Neuron (in vitro differentiated cells): Measurements from ENCODE around the gene IDH2.
"Not testable (repeated sequence)": the region's sequence is repeated elsewhere in the genome, so short reads cannot be mapped to it uniquely, and the experiment has no call there.

ENCODE experiments used
- H2AFZ ChIP-seq: one replicate; pipeline ENCODE4 v1.6.1; 2013; ENCODE audit warnings: low read depth, mild to moderate bottlenecking, inconsistent platforms, low read length, moderate library complexity
- H3K27me3 ChIP-seq: one replicate; pipeline ENCODE4 v1.6.1; 2013; ENCODE audit warnings: low read length; ENCODE audit not compliant: insufficient read depth
- H3K36me3 ChIP-seq: one replicate; pipeline ENCODE4 v1.6.1; 2013; ENCODE audit warnings: low read length; ENCODE audit not compliant: insufficient read depth
- H3K4me1 ChIP-seq: one replicate; pipeline ENCODE4 v1.6.1; 2013; ENCODE audit warnings: low read length; ENCODE audit not compliant: insufficient read depth
- H3K4me3 ChIP-seq: 2 replicates; pipeline ENCODE4 v1.5.1; 2013; ENCODE audit warnings: mild to moderate bottlenecking, low read length, moderate library complexity
- H3K9me3 ChIP-seq: one replicate; pipeline ENCODE4 v1.6.1; 2013; ENCODE audit warnings: low read length

Gene IDH2

DNA sequence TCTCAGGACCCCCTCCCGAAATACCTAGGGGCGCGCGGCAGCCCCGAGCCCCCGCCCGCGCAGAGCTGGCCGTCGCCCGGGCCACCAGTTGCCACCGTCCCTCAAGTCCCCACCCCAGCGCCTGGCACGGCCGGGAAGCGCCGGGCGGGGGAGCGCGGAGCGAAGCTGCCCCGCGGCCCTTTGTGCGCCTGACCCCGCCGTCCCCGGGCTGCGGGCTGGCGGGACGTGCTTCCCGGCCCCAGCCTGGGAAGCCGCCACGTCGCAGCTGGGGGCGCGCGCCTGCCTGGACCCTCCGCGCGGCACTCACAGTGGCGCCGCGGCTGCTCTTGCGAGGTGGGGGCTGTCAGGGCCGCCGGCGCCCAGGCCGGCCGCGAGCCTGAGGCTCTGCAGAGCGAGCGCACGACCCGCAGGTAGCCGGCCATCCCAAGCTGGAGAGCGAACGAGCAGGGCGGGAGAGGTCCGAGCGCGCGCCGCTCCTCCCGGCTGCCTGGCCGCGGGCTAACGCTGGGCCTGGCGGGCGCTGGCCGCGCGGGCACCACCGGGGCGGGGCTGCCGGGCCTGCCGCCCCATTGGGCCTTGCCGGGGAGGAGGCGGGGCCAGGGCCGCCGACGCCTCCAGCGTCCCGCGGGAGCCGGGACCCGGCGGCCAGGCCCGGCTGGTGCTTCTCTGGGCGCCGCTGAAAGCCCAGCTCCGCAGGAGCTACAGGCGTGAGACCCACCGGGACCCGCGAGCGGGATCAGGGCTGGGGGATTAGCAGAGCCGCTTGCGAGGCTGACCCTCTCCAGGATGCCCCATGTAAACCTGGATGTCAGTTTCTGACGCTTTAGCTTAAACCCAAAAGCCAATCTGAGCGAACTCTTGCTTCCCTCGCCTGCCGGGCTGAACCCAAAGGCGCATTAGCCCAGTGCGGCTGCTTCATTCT lies at the start of gene IDH2:
IDH2 (minus strand) TSS at position 500 of the 922 bp plus-strand sequence; CDS start at position 422, 78 bp downstream.
- Histone ChIP-seq H3K9me3 (no peaks in the 10 kb centered on the region), H3K27me3 (no peaks in the 10 kb centered on the region), H3K4me1 (peaks cover 28% of the 10 kb centered on the region), H2AFZ (peak within 1 kb of the TSS; percentile 59), H3K4me3 (peak within 1 kb of the TSS; percentile 75), H3K36me3 (no peaks in the 10 kb centered on the region)

DNA sequence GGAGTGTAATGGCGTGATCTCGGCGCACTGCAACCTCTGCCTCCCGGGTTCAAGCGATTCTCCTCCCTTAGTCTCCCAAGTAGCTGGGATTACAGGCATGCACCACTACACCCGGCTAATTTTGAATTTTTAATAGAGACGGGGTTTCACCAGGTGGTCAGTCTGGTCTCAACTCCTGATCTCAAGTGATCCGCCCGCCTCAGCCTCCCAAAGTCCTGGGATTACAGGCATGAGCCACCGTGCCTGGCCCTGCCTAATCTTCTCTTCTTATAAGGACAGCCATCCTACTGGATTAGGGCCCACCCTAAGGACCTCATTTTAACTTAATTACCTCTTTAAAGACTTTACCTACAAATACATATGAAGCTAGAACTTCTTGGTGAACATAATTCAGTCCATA lies 48.3 kb upstream of the IDH2 start:
- not testable (repeated sequence) for H3K4me1 ChIP-seq, H3K27me3 ChIP-seq, H3K9me3 ChIP-seq, H2AFZ ChIP-seq, H3K36me3 ChIP-seq, H3K4me3 ChIP-seq

DNA sequence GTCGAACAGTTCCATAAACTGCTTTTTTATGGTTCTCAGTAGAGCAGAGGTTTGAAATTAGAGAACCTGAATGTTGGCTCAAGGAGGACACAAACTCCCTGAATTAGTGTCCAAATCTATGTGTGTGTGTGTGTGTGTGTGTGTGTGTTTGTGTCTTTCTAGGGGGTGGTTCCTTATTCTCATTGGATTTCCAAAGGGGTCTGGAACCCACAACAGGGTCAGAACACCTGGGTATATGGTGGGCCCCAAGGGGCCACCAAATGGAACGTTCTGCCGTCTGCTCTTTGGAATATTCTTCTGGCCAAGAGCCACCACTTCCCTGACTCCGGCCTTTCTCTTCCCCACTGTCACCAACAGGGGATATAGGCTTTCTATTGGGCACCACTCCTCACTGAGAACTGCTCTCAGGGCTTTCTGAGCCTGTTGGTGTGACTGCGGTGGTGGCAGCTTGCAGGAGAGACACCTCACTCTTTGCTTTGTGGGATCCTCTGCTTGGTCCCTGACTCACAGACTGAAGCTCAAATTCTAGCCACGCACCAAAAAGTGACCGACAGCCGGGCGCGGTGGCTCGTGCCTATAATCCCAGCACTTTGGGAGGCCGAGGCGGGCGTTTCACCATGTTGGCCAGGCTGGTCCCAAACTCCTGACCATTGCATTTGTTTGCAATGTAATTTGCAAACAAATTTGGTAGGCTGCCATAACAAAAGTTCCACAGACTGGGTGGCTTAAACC lies 47.5 kb upstream of the IDH2 start:
- no peak overlapping the region for H2AFZ ChIP-seq
- H3K4me3 ChIP-seq: no peak overlapping the region
- H3K9me3 ChIP-seq: no peaks in the 10 kb centered on the region
- H3K36me3 ChIP-seq: no peaks in the 10 kb centered on the region
- no peaks in the 10 kb centered on the region for H3K27me3 ChIP-seq
- H3K4me1 ChIP-seq: peaks cover 7% of the 10 kb centered on the region

DNA sequence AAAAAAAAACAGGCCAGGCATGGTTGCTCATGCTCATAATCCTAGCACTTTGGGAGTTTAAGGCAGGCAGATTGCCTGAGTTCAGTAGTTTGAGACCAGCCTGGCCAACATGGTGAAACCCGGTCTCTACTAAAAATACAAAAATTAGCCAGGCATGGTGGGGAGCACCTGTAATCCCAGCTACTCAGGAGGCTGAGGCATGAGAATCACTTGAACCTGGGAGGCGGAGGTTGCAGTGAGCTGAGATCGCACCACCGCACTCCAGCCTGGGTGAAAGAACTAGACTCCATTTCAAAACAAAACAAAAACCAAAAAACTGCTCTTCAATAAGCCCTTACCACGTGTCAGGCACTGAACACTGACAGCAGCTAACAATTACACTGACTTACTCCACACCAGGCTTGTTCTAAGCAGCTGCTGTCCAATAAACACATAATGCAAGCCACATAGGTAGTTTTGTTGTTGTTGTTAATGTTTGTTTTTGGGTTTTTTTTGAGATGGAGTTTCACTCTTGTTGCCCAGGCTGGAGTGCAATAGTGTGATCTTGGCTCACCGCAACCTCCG lies 44.0 kb upstream of the IDH2 start:
- H3K36me3 ChIP-seq, H3K27me3 ChIP-seq, H3K9me3 ChIP-seq, H2AFZ ChIP-seq, H3K4me3 ChIP-seq, H3K4me1 ChIP-seq: not testable (repeated sequence)

DNA sequence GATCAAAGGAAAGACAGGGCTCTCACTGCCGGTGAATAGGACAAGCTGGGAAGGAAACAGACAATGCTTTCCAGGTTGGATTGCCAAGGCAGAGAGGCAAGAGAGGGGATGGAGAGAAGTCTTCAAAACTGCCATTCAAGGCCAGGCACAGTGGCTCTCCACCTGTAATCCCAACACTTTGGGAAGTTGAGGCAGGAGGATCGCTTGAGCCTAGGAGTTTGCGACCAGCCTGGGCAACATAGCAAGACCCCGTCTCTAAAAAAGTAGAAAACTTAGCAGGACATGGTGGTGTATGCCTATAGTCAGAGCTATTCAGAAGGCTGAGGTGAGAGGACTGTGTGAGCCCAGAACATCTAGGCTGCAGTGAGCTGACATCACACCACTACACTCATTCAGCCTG lies 43.5 kb upstream of the IDH2 start:
- Histone ChIP-seq H3K27me3 (no peaks in the 10 kb centered on the region), H3K9me3 (no peaks in the 10 kb centered on the region), H3K36me3 (no peaks in the 10 kb centered on the region), H2AFZ (no peak overlapping the region), H3K4me3 (no peak overlapping the region), H3K4me1 (peaks cover 6% of the 10 kb centered on the region)

DNA sequence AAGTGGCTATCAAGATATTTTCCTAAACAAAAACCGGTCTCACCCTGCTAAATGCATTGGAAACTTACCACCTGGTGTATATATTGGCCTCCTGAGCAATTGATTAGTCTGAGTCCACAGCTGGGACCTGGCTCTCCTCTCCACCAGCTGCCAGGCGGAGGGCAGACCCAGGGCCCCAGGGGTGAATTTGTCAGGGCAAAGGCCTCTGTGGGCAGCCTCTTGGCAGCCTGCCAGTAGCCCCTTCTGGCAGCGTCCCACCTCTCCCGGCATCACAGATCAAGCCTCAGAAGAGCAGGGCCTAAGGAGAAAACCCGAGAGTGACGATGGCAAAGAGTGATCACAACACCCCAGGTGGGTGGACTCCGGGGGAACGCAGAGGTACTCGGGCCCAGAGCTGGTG lies 43.0 kb upstream of the IDH2 start:
- Histone ChIP-seq H2AFZ (no peak overlapping the region), H3K9me3 (no peaks in the 10 kb centered on the region), H3K36me3 (no peaks in the 10 kb centered on the region), H3K4me3 (no peak overlapping the region), H3K27me3 (no peaks in the 10 kb centered on the region), H3K4me1 (peaks cover 6% of the 10 kb centered on the region)

DNA sequence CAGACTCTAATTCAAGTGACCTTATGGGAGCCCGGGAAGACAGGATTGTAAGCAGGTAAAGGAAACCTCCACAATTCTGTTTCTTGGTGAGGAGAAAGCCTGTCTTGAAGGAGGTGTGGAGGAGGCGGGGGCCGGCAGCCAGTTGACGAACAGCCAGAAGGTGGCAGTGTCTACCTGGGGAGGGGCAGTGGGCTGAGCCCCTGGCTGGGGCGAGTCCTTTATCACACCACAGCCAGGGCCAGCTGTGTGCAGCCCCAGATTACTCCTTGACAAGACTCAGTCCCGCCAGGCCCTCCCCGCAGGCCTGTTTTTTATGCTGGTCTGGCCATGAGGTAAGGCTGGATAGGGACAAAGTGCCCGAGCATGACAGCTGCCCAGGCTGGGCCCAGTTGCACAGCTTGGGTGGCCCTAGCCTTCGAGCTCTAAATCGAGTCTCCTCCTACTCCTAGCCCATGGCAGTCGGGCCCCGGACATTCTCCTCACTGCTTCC lies 40.9 kb upstream of the IDH2 start:
- peaks cover 4% of the 10 kb centered on the region for H3K27me3 ChIP-seq
- peak overlapping the region; percentile 21 for H2AFZ ChIP-seq
- H3K36me3 ChIP-seq: no peaks in the 10 kb centered on the region
- H3K4me3 ChIP-seq: peak overlapping the region; percentile 32
- H3K9me3 ChIP-seq: peaks cover 1% of the 10 kb centered on the region
- peaks cover 6% of the 10 kb centered on the region for H3K4me1 ChIP-seq

DNA sequence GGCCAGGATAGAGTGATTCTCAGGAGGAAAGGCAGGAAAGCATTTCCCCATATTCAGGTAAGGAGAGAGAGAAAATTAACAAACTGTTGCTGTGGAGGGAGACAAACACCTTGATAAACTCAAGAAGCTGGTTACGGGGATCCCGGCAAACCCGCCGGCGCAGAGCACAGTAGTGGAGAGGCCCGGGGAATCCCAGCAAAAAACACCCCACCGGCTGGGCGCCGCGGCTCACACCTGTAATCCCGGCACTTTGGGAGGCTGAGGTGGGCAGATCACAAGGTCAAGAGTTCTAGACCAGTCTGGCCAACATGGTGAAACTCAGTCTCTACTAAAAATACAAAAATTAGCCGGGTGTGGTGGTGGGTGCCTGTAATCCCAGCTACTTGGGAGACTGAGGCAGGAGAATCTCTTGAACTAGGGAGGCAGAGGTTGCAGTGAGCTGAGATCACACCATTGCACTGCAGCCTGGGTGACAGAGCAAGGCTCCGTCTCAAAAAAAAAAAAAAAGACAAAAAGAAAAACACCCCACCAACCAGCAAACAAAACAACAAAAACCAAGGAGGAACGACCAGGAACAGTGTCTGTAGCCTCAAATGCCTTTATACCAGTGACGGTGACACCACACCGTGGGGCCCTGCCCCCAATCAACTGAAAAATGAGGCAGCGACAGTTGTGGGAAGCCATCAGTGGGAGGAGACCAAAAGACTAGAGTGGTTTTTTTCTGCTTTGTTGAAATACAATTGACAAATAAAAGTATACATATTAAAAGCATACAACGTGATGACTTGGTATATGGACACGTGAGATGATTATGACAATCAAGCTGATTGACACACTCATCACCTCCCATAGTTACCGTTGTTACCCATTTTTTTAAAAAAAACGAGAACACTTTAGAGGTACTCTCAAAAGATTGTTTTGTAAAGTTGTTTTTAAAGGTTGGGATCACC lies 40.2 kb upstream of the IDH2 start:
- Histone ChIP-seq H2AFZ (peak overlapping the region; percentile 21), H3K36me3 (no peaks in the 10 kb centered on the region), H3K9me3 (peaks cover 1% of the 10 kb centered on the region), H3K27me3 (peaks cover 9% of the 10 kb centered on the region), H3K4me3 (no peak overlapping the region), H3K4me1 (peaks cover 6% of the 10 kb centered on the region)

DNA sequence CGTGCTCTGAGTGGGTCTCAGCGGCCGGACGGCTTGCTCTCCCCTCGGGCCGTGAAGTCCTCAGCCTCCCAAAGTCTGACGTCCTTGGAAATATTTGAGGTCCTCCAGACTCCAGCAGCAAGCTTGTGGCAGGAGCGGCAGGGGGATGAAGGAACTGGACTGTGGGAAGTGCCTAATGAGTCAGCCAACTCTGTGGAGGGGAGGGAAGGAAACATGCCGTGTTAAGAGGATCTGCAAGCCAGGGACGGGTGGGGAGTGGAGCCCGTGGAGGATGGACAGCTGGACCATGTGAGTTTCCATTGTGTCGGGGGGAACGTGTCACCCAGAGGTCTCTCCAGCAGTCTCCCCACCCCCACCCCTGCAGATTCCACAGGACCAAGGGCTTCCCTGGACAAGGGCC lies 39.4 kb upstream of the IDH2 start:
- peaks cover 6% of the 10 kb centered on the region for H3K4me1 ChIP-seq
- no peak overlapping the region for H2AFZ ChIP-seq
- H3K27me3 ChIP-seq: peaks cover 11% of the 10 kb centered on the region
- peaks cover 1% of the 10 kb centered on the region for H3K9me3 ChIP-seq
- no peak overlapping the region for H3K4me3 ChIP-seq
- no peaks in the 10 kb centered on the region for H3K36me3 ChIP-seq

DNA sequence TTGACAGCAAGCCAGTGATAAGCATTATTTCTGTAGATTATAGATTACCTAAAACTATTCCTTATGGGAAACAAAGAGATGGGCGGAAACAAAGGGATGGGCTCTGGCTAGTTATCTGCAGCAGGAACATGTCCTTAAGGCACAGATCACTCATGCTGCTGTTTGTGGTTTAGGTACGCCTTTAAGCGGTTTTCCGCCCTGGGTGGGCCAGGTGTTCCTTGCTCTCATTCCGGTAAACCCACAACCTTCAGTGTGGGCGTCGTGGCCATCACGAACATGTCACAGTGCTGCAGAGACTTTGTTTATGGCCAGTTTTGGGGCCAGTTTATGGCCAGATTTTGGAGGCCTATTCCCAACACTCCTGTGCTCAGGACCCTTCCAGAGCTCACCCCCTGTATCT lies 37.3 kb upstream of the IDH2 start:
- H3K27me3 ChIP-seq: peaks cover 19% of the 10 kb centered on the region
- H3K4me1 ChIP-seq, H3K36me3 ChIP-seq, H3K4me3 ChIP-seq, H3K9me3 ChIP-seq, H2AFZ ChIP-seq: not testable (repeated sequence)

DNA sequence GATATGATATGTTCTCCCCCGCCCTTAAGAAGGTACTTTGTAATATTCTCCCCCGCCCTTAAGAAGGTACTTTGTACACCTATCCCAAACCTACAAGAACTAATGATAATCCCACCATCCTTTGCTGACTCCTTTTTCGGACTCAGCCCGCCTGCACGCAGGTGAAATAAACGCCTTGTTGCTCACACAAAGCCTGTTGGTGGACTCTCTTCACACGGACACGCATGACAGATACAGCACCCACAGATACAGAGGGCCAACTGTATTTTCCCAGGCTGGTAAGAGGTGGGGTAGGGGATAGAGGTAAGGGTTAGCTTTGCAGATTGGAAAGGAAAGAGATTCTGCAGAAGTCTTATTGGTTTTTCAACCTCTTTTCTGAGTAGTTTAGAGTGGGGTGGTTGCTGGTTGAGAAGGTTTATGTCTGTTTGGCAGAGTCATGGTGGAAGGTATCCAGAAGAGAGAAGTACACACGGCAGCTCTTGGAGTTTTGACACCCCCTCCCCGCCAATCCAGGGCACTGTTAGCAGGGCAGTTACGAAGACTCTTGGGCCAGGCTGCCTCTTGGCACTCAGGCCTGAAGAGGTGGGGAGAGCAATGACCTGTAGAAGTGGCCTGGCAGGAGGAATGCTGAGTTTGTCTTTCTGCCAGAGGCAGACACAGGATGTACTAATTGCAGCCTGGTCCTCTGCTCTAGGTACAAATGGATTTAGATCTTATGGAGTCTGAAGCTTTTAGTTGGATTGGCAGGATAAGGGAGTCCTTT lies 36.0 kb upstream of the IDH2 start:
- H2AFZ ChIP-seq: no peak overlapping the region
- H3K27me3 ChIP-seq: peaks cover 19% of the 10 kb centered on the region
- no peak overlapping the region for H3K4me3 ChIP-seq
- peaks cover 4% of the 10 kb centered on the region for H3K4me1 ChIP-seq
- H3K36me3 ChIP-seq: no peaks in the 10 kb centered on the region
- H3K9me3 ChIP-seq: peaks cover 1% of the 10 kb centered on the region

DNA sequence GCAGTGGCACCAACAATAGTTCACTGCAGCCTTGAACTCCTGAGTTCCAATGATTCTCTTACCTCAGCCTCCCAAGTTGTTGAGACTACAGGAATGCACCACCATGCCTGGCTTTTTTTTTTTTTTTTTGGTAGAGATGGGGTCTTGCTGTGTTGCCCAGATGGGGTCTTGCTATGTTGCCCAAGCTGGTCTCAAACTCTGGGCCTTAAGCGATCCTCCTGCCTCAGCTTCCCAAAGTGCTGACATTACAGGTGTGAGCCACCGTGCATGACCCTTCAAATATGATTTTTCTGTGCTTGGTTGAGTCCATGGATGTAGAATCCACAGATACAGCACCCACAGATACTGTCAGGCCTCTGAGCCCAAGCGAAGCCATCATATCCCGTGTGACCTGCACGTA lies 30.2 kb upstream of the IDH2 start:
- no peak overlapping the region for H2AFZ ChIP-seq
- no peak overlapping the region for H3K4me3 ChIP-seq
- peaks cover 10% of the 10 kb centered on the region for H3K27me3 ChIP-seq
- H3K4me1 ChIP-seq: no peaks in the 10 kb centered on the region
- no peaks in the 10 kb centered on the region for H3K9me3 ChIP-seq
- H3K36me3 ChIP-seq: no peaks in the 10 kb centered on the region
